Measurements from ENCODE around the gene ARMS2. TPM values are rescaled to one million over a fixed set of nuclear protein-coding genes. Genes with fewer than 3 reads are reported as not detected.

The ARMS2 gene
- total and polyA plus RNA-seq, 2 of the 13 experiments (the other 11 are each of a cell fraction or from before 2014, with no cell fraction given): not detected

- TF ChIP-seq AKNA (CRISPR knock-in tag; IDR thresholded peaks at IDR 0.05; ENCODE audit: borderline replicate concordance): no peak
- no peak for TF ChIP-seq MEF2D (CRISPR knock-in tag; IDR thresholded peaks at IDR 0.05)
- no peak for TF ChIP-seq SKI (IDR thresholded peaks at IDR 0.05; ENCODE audit: partially characterized antibody)
- TF ChIP-seq MIER2 (CRISPR knock-in tag; IDR thresholded peaks at IDR 0.05): no peak
These were observed 9.7 kb downstream of the ARMS2 start (continued) for GRCh38 chr10:122464250-122464510.

- H3K9me3 ChIP-seq (ENCODE audit: low read length): no peaks in the 10 kb centered on the region
- no peak for TF ChIP-seq RERE (CRISPR knock-in tag; IDR thresholded peaks at IDR 0.05; ENCODE audit: low read depth)
- no peak for TF ChIP-seq LRRFIP1 (CRISPR knock-in tag; conservative IDR thresholded peaks at IDR 0.05)
- TF ChIP-seq DR1 (CRISPR knock-in tag; IDR thresholded peaks at IDR 0.05): no peak
- no peak for TF ChIP-seq NFE2L1 (CRISPR knock-in tag; IDR thresholded peaks at IDR 0.05; ENCODE audit: borderline replicate concordance)
- intact Hi-C loops (cut with micrococcal nuclease; ENCODE audit: unreplicated experiment): no loop called here
These were observed 10.1 kb downstream of the ARMS2 start for GRCh38 chr10:122464586-122464985.

More at GRCh38 chr10:122464586-122464985, 10.1 kb downstream of the ARMS2 start:
- WGBS (ENCODE audit: low lambda C conversion rate): 69% methylated on average over 10 of the region's 11 CpGs
- no TSS peak for BruUV-seq (replicated peaks)
- FAIRE-seq: no peak
- H3K9ac ChIP-seq (ENCODE audit: insufficient read depth, low read depth, low read length): no peak overlapping the region
- H4K20me1 ChIP-seq (ENCODE audit: insufficient read depth, low read length): no peaks in the 10 kb centered on the region
- no peaks in the 10 kb centered on the region for H3K79me2 ChIP-seq (ENCODE audit: insufficient read depth, low read length)
- in situ Hi-C loops (cut with HindIII; ENCODE audit: extremely low pct_ligation_motif_present, low pct_unique_long_range_greater_than_20kb): no loop called here
- H3K4me2 ChIP-seq (ENCODE audit: low read depth, low read length): no peak overlapping the region
- no peak overlapping the region for H3K27ac ChIP-seq (ENCODE audit: extremely low read length, insufficient read depth, low read length)
- peaks cover 12% of the 10 kb centered on the region; the same call in 1 of the 2 replicates for H3K4me1 ChIP-seq (ENCODE audit: insufficient read depth, low read length)
- CTCF ChIA-PET (ENCODE audit: low intra/inter-chr PET ratio, low total read pairs): no interaction called here
- no peak for ATAC-seq
- no peak overlapping the region for H3K4me3 ChIP-seq (replicated peaks in 1 of 3; ENCODE audit: insufficient read depth in 1 of 3, low read depth in 2 of 3, low read length in 3 of 3)
- peaks cover 9 to 79% of the 10 kb centered on the region in 2 experiments for H3K27me3 ChIP-seq (ENCODE audit: control insufficient read depth in 1 of 2, insufficient read depth in 2 of 2, low read length in 2 of 2)
- POLR2A ChIA-PET: no interaction called here
- no peak for DNase-seq (ENCODE audit: low spot score)
- H2AFZ ChIP-seq (ENCODE audit: low read length): no peak overlapping the region
- H3K36me3 ChIP-seq (replicated peaks in 1 of 2; ENCODE audit: control insufficient read depth in 1 of 2, insufficient read depth in 2 of 2, low read length in 2 of 2): no peaks in the 10 kb centered on the region

All from HepG2 (cell line).